Myocyte (in vitro differentiated cells): Measurements from ENCODE around the gene DKC1. TPM values are rescaled to one million over a fixed set of nuclear protein-coding genes. Genes with fewer than 3 reads are reported as not detected.

ENCODE experiments used
- DNase-seq: peaks from one replicate; pipeline ENCODE4 v3.0.0-alpha.2; 2012; ENCODE audit warnings: low read depth
- polyA plus RNA-seq: library from polyadenylated mRNA; unstranded; fragments of >200 nt; gene quantifications from one replicate; pipeline ENCODE4 v1.2.1, GENCODE V29; 2012; ENCODE audit warnings: missing spikeins
- total RNA-seq: library from RNA; depleted of rRNA; stranded (reverse); fragments of >200 nt; gene quantifications from 2 replicates; pipeline ENCODE4 v1.2.3, GENCODE V29; 2014

The DKC1 gene
- 33.6 and 40.7 TPM in 2 replicates for total RNA-seq
- polyA plus RNA-seq, result 29.5 TPM

GRCh38 chrX:154762537-154763296, at the start of gene DKC1:
Gene DKC1 (plus strand): TSS chrX:154762864. CDS start chrX:154762966, 102 bp downstream.
- DNase-seq, result peak; percentile 93

GRCh38 chrX:154714925-154715324, 47.7 kb upstream of the DKC1 start:
- DNase-seq, result peak; percentile 57

GRCh38 chrX:154715825-154716224, 46.8 kb upstream of the DKC1 start:
- DNase-seq, result no peak

GRCh38 chrX:154717824-154718223, 44.8 kb upstream of the DKC1 start:
- DNase-seq, result peak; percentile 83

- DNase-seq, result no peak
Observed at GRCh38 chrX:154718616-154719015, 44.0 kb upstream of the DKC1 start.

GRCh38 chrX:154719132-154719675, 43.5 kb upstream of the DKC1 start:
- DNase-seq, result no peak

- no peak for DNase-seq
Observed at GRCh38 chrX:154720067-154720466, 42.6 kb upstream of the DKC1 start.

- DNase-seq, result no peak
Observed at GRCh38 chrX:154721155-154721554, 41.5 kb upstream of the DKC1 start.

GRCh38 chrX:154724993-154725756, 37.5 kb upstream of the DKC1 start:
- DNase-seq, result no peak

GRCh38 chrX:154727418-154727817, 35.2 kb upstream of the DKC1 start:
- DNase-seq, result no peak

- peak; percentile 55 for DNase-seq
Observed at GRCh38 chrX:154727871-154728270, 34.8 kb upstream of the DKC1 start.

GRCh38 chrX:154728431-154729190, 34.1 kb upstream of the DKC1 start:
- DNase-seq, result no peak

- no peak for DNase-seq
Observed at GRCh38 chrX:154729439-154729838, 33.2 kb upstream of the DKC1 start.

- DNase-seq, result peak; percentile 53
Observed at GRCh38 chrX:154730253-154730891, 32.3 kb upstream of the DKC1 start.

- DNase-seq, result no peak
Observed at GRCh38 chrX:154731184-154731583, 31.5 kb upstream of the DKC1 start.

- DNase-seq, result no peak
Observed at GRCh38 chrX:154731881-154732280, 30.8 kb upstream of the DKC1 start.

GRCh38 chrX:154732421-154733065, 30.1 kb upstream of the DKC1 start:
- no peak for DNase-seq

GRCh38 chrX:154733066-154733425, 29.6 kb upstream of the DKC1 start:
- DNase-seq, result no peak

GRCh38 chrX:154734061-154734781, 28.4 kb upstream of the DKC1 start:
- DNase-seq, result no peak
